GM21423 (cell line): ENCODE data around the gene ESRRB.

Experiments used
- ATAC-seq: cut with Tn5 transposase; IDR thresholded peaks from one replicate; pipeline ENCODE4 v1.9.1; 2021; ENCODE audit warnings: mild to moderate bottlenecking, moderate library complexity; ENCODE audit not compliant: unreplicated experiment

Gene ESRRB

GRCh38 chr14:76439237-76439775, 63.4 kb downstream of the ESRRB start:
- ATAC-seq, result no peak

- no peak for ATAC-seq
Observed at GRCh38 chr14:76446486-76446885, 70.5 kb downstream of the ESRRB start.

GRCh38 chr14:76446921-76447320, 71.0 kb downstream of the ESRRB start:
- ATAC-seq, result no peak

- ATAC-seq, result no peak
Observed at GRCh38 chr14:76450476-76450875, 74.5 kb downstream of the ESRRB start.

- no peak for ATAC-seq
Observed at GRCh38 chr14:76456200-76456599, 80.3 kb downstream of the ESRRB start.

GRCh38 chr14:76456891-76457586, 81.1 kb downstream of the ESRRB start:
- no peak for ATAC-seq

- no peak for ATAC-seq
Observed at GRCh38 chr14:76457841-76458240, 81.9 kb downstream of the ESRRB start.

GRCh38 chr14:76461886-76462285, 85.9 kb downstream of the ESRRB start:
- no peak for ATAC-seq

- no peak for ATAC-seq
Observed at GRCh38 chr14:76462330-76462729, 86.4 kb downstream of the ESRRB start.

- no peak for ATAC-seq
Observed at GRCh38 chr14:76463105-76463504, 87.2 kb downstream of the ESRRB start.

GRCh38 chr14:76464856-76465255, 88.9 kb downstream of the ESRRB start:
- no peak for ATAC-seq

- ATAC-seq, result no peak
Observed at GRCh38 chr14:76465664-76466063, 89.7 kb downstream of the ESRRB start.

- ATAC-seq, result no peak
Observed at GRCh38 chr14:76467711-76468155, 91.8 kb downstream of the ESRRB start.

- no peak for ATAC-seq
Observed at GRCh38 chr14:76472199-76472723, 96.3 kb downstream of the ESRRB start.

- no peak for ATAC-seq
Observed at GRCh38 chr14:76473481-76474263, 97.7 kb downstream of the ESRRB start.

- no peak for ATAC-seq
Observed at GRCh38 chr14:76480426-76480825, 104.5 kb downstream of the ESRRB start.

GRCh38 chr14:76484355-76484754, 108.4 kb downstream of the ESRRB start:
- ATAC-seq, result no peak

GRCh38 chr14:76486251-76486743, 110.4 kb downstream of the ESRRB start:
- no peak for ATAC-seq

GRCh38 chr14:76488551-76488950, 112.6 kb downstream of the ESRRB start:
- no peak for ATAC-seq

GRCh38 chr14:76489667-76490066, 113.7 kb downstream of the ESRRB start:
- ATAC-seq, result no peak

GRCh38 chr14:76490111-76490510, 114.2 kb downstream of the ESRRB start:
- ATAC-seq, result no peak

- no peak for ATAC-seq
Observed at GRCh38 chr14:76490735-76491134, 114.8 kb downstream of the ESRRB start.
